Activated CD4-positive, alpha-beta T cell treated with anti-CD3 and anti-CD28 coated beads for 1 hour (primary cell): ENCODE results near the gene IER5.
A peak's percentile ranks its signal among the peaks of the same experiment; 100 is the strongest.
"Not testable (repeated sequence)": the region's sequence is repeated elsewhere in the genome, so short reads cannot be mapped to it uniquely, and the experiment has no call there.

Source experiments
- DNase-seq: peaks from one replicate; pipeline ENCODE4 v3.0.0-alpha.2; 2020

The IER5 gene

GRCh38 chr1:181088079-181089016, at the start of gene IER5:
TSS of gene IER5 (plus strand) at chr1:181088700. CDS start at chr1:181088903, 203 bp downstream.
- DNase-seq: peak; percentile 95

GRCh38 chr1:181040284-181040865, 48.1 kb upstream of the IER5 start:
- no peak for DNase-seq

- no peak for DNase-seq
These were observed 45.2 kb upstream of the IER5 start for GRCh38 chr1:181043025-181043888.

GRCh38 chr1:181044449-181044966, 44.0 kb upstream of the IER5 start:
- DNase-seq: no peak

- not testable (repeated sequence) for DNase-seq
These were observed 42.6 kb upstream of the IER5 start for GRCh38 chr1:181045946-181046345.

GRCh38 chr1:181049378-181049777, 39.1 kb upstream of the IER5 start:
- DNase-seq: no peak

- no peak for DNase-seq
These were observed 37.6 kb upstream of the IER5 start for GRCh38 chr1:181050922-181051321.

GRCh38 chr1:181056560-181056959, 31.9 kb upstream of the IER5 start:
- DNase-seq: no peak

GRCh38 chr1:181057079-181057478, 31.4 kb upstream of the IER5 start:
- DNase-seq: no peak

GRCh38 chr1:181059435-181059834, 29.1 kb upstream of the IER5 start:
- DNase-seq: no peak

- no peak for DNase-seq
These were observed 28.4 kb upstream of the IER5 start for GRCh38 chr1:181060066-181060465.

- not testable (repeated sequence) for DNase-seq
These were observed 27.6 kb upstream of the IER5 start for GRCh38 chr1:181060947-181061346.

- DNase-seq: no peak
These were observed 27.0 kb upstream of the IER5 start for GRCh38 chr1:181061487-181061886.

GRCh38 chr1:181061891-181062835, 26.3 kb upstream of the IER5 start:
- DNase-seq: no peak

- DNase-seq: no peak
These were observed 25.6 kb upstream of the IER5 start for GRCh38 chr1:181062836-181063428.

- no peak for DNase-seq
These were observed 24.4 kb upstream of the IER5 start for GRCh38 chr1:181064011-181064623.

GRCh38 chr1:181064702-181065101, 23.8 kb upstream of the IER5 start:
- DNase-seq: no peak

- no peak for DNase-seq
These were observed 14.9 kb upstream of the IER5 start for GRCh38 chr1:181073638-181074037.

- no peak for DNase-seq
These were observed 12.6 kb upstream of the IER5 start for GRCh38 chr1:181075766-181076350.

- no peak for DNase-seq
These were observed 11.6 kb upstream of the IER5 start for GRCh38 chr1:181076852-181077251.
